Immature natural killer cell (primary cell): ENCODE data around the gene NIT2. TPM values are rescaled to one million over a fixed set of nuclear protein-coding genes. Genes with fewer than 3 reads are reported as not detected.
"Not testable (repeated sequence)": the region's sequence is repeated elsewhere in the genome, so short reads cannot be mapped to it uniquely, and the experiment has no call there.

Experiments used
- DNase-seq, 3 donors: peaks; one replicate each; pipeline ENCODE4 v3.0.0; 2022; ENCODE audit warnings: mixed read lengths in 1 of 3
- H3K27ac Mint-ChIP-seq, 6 donors: one replicate each; pipeline ENCODE4 v1.8.0; 2020; ENCODE audit warnings: mixed read lengths in 6 of 6, mild to moderate bottlenecking in 5 of 6, inconsistent platforms in 4 of 6, moderate library complexity in 3 of 6
- H3K27me3 Mint-ChIP-seq, 3 donors: one replicate each; pipeline ENCODE4 v1.8.0; 2020 to 2021; ENCODE audit warnings: low read depth in 3 of 3, mild to moderate bottlenecking in 3 of 3, mixed read lengths in 3 of 3, moderate library complexity in 3 of 3, inconsistent platforms in 1 of 3
- H3K36me3 Mint-ChIP-seq, 3 donors: one replicate each; pipeline ENCODE4 v1.8.0; 2020; ENCODE audit warnings: mixed read lengths in 3 of 3, inconsistent platforms in 2 of 3, mild to moderate bottlenecking in 2 of 3
- H3K4me1 Mint-ChIP-seq, 2 donors: one replicate each; pipeline ENCODE4 v1.8.0; 2020; ENCODE audit warnings: inconsistent platforms in 2 of 2, mild to moderate bottlenecking in 2 of 2, mixed read lengths in 2 of 2, moderate library complexity in 1 of 2
- H3K4me3 Mint-ChIP-seq, 5 donors: one replicate each; pipeline ENCODE4 v1.8.0; 2020; ENCODE audit warnings: mild to moderate bottlenecking in 5 of 5, mixed read lengths in 5 of 5, inconsistent platforms in 3 of 5, moderate library complexity in 3 of 5
- H3K9me3 Mint-ChIP-seq, 6 donors: one replicate each; pipeline ENCODE4 v1.8.0; 2020; ENCODE audit warnings: mild to moderate bottlenecking in 6 of 6, mixed read lengths in 6 of 6, inconsistent platforms in 4 of 6, moderate library complexity in 3 of 6
- polyA plus RNA-seq, 3 donors: library from polyadenylated mRNA; unstranded; fragments of 300-500 nt; fragmentation: Illumina TruSeq; gene quantifications; one replicate each; pipeline ENCODE4 v1.2.3, GENCODE V29; 2021

The NIT2 gene
- polyA plus RNA-seq, 3 donors from 2014 or later: 35.6 to 46.0 (median 41.7) TPM

- peak overlapping the region in 1 of 6 donors; percentile 46 for H3K27ac Mint-ChIP-seq
- H3K4me1 Mint-ChIP-seq: no peaks in the 10 kb centered on the region
- H3K4me3 Mint-ChIP-seq: no peak overlapping the region
- DNase-seq: no peak
- H3K36me3 Mint-ChIP-seq: peaks cover 12 to 19% (median 14%) of the 10 kb centered on the region in 3 donors
- H3K27me3 Mint-ChIP-seq: peaks cover 0 to 2% (median 0%) of the 10 kb centered on the region in 3 donors
- H3K9me3 Mint-ChIP-seq: peaks cover 0 to 2% (median 0%) of the 10 kb centered on the region in 6 donors
Observed at GRCh38 chr3:100325827-100326226, 8.7 kb upstream of the NIT2 start.

GRCh38 chr3:100327377-100327776 is 7.2 kb upstream of the NIT2 start:
- not testable (repeated sequence) for H3K9me3 Mint-ChIP-seq, H3K4me3 Mint-ChIP-seq, H3K4me1 Mint-ChIP-seq, DNase-seq, H3K27me3 Mint-ChIP-seq
- Mint-ChIP-seq H3K27ac (peak overlapping the region in 1 of 6 donors; percentile 17), H3K36me3 (peaks cover 12 to 19% (median 14%) of the 10 kb centered on the region in 3 donors)

DNA sequence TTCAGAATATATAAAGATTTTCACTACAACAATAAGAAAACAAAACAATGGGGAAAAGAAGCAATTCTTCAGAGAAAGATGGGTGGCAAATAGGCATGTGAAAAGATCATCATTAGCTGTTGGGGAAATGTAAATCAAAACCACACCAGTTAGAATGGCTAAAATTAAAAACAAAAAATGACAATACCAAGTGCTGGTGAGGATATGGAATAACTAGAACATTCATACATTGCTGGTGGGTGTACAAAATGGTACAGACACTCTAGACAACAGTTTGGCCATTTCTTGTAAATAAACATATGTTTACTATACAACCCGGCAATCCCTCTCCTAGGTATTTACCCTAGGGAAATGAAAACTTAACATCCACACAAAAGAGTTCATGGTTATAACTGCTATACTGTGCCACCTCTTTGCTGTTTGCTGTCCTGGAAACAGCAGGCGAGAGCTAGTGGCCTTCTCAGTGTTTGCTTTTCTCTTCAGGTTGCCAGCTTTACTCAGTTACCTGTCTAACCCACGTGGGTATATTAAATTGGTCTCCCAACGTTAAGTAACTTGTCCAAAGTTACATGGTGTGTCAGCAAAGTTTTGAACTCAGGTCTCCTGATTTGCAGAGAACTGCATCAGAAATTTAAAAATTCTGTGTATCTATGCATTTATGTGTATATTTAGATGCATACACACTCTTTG is 4.6 kb upstream of the NIT2 start:
- Mint-ChIP-seq H3K27ac (no peak overlapping the region), H3K4me1 (peaks cover 9 to 15% of the 10 kb centered on the region in 2 donors), H3K27me3 (peaks cover 2 to 6% (median 5%) of the 10 kb centered on the region in 3 donors), H3K9me3 (peaks cover 0 to 2% (median 0%) of the 10 kb centered on the region in 6 donors), H3K4me3 (no peak overlapping the region), H3K36me3 (peaks cover 12 to 19% (median 14%) of the 10 kb centered on the region in 3 donors)
- no peak for DNase-seq

GRCh38 chr3:100330651-100331050 is 3.9 kb upstream of the NIT2 start:
- peaks cover 6 to 9% (median 6%) of the 10 kb centered on the region in 3 donors for H3K27me3 Mint-ChIP-seq
- H3K4me1 Mint-ChIP-seq: peaks cover 16 to 22% of the 10 kb centered on the region in 2 donors
- H3K9me3 Mint-ChIP-seq: peaks cover 0 to 2% (median 0%) of the 10 kb centered on the region in 6 donors
- no peak overlapping the region for H3K27ac Mint-ChIP-seq
- H3K36me3 Mint-ChIP-seq: peaks cover 12 to 18% (median 12%) of the 10 kb centered on the region in 3 donors
- no peak for DNase-seq
- no peak overlapping the region for H3K4me3 Mint-ChIP-seq

DNA sequence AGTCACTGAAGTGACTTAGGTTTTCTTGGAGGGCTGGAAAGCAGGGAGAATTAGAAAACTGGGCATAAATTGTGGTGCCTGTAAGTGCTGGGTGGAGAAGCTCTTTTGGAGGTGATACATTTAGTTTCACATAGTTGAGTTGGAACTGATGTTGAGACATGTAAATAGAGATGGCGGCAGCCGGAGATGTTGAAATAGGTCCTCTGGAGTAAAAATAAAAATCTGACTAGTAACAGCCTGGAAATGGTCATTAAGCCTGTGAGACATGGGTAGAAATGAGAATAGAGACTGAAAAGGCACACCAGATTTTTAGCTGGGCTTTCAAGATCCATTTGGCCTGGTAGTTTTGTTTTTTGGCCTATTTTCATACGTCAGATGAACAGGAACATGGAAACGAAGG is 2.9 kb upstream of the NIT2 start:
- DNase-seq: no peak
- H3K27me3 Mint-ChIP-seq: peaks cover 6 to 9% (median 8%) of the 10 kb centered on the region in 3 donors
- no peak overlapping the region for H3K4me3 Mint-ChIP-seq
- peaks cover 9 to 13% (median 11%) of the 10 kb centered on the region in 3 donors for H3K36me3 Mint-ChIP-seq
- H3K4me1 Mint-ChIP-seq: peaks cover 21 to 28% of the 10 kb centered on the region in 2 donors
- peak overlapping the region in 2 of 6 donors; percentile 5 to 35 for H3K27ac Mint-ChIP-seq
- H3K9me3 Mint-ChIP-seq: peaks cover 0 to 2% (median 0%) of the 10 kb centered on the region in 6 donors

- Mint-ChIP-seq H3K27me3 (peaks cover 6 to 8% (median 7%) of the 10 kb centered on the region in 3 donors), H3K9me3 (no peaks in the 10 kb centered on the region), H3K36me3 (no peaks in the 10 kb centered on the region), H3K4me3 (peak overlapping the region in 3 of 5 donors; percentile 23 to 83 (median 40)), H3K27ac (peak overlapping the region in 1 of 6 donors; percentile 1), H3K4me1 (peaks cover 21 to 28% of the 10 kb centered on the region in 2 donors)
- DNase-seq: no peak
Observed at GRCh38 chr3:100333051-100333450, 1.5 kb upstream of the NIT2 start.

DNA sequence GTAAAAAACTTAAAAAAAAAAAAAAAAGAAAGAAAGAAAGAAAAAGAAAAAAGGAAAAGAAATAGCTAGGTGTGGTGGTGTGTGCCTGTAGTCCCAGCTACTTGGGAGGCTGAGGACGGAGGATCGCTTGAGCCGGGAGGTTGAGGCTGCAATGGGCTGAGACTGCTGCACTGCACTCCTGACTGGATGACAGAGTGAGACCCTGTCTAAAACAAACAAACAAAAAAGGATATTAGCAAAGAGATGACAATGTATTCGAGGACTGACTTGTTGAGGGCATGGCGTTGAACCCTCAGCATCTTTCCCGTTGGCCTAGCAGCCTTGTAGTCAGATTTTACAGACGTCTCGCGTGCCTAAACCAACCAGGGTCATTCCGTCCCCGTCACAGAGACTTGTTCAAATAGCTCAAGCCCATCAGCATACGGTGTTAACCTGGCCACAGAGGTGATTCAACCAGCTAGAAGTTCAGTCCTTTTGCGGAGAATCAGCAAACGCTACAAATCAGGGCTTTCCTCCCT is 528 bp upstream of the NIT2 start:
- peak overlapping the region; percentile 83 to 93 (median 87) for H3K4me3 Mint-ChIP-seq
- H3K27ac Mint-ChIP-seq: peak overlapping the region; percentile 79 to 93 (median 87)
- DNase-seq: no peak
- no peaks in the 10 kb centered on the region for H3K9me3 Mint-ChIP-seq
- peaks cover 6 to 8% (median 7%) of the 10 kb centered on the region in 3 donors for H3K27me3 Mint-ChIP-seq
- peaks cover 21 to 28% of the 10 kb centered on the region in 2 donors for H3K4me1 Mint-ChIP-seq
- peaks cover 0 to 3% (median 0%) of the 10 kb centered on the region in 3 donors for H3K36me3 Mint-ChIP-seq

GRCh38 chr3:100335434-100335833 is 877 bp downstream of the NIT2 start:
- Mint-ChIP-seq H3K4me3 (peak overlapping the region; percentile 89 to 95 (median 93)), H3K36me3 (peaks cover under 1 to 8% (median under 1%) of the 10 kb centered on the region in 3 donors), H3K27me3 (peaks cover 6 to 8% (median 7%) of the 10 kb centered on the region in 3 donors), H3K4me1 (peaks cover 21 to 28% of the 10 kb centered on the region in 2 donors), H3K27ac (peak overlapping the region; percentile 83 to 93 (median 90)), H3K9me3 (no peaks in the 10 kb centered on the region)
- DNase-seq: peak in 2 of 3 donors; percentile 12

GRCh38 chr3:100336229-100336628 is 1.7 kb downstream of the NIT2 start:
- Mint-ChIP-seq H3K27ac (peak overlapping the region in 3 of 6 donors; percentile 89 to 93 (median 93)), H3K4me1 (peaks cover 21 to 28% of the 10 kb centered on the region in 2 donors), H3K4me3 (peak overlapping the region in 2 of 5 donors; percentile 93 to 95), H3K36me3 (peaks cover 7 to 15% (median 7%) of the 10 kb centered on the region in 3 donors)
- DNase-seq, H3K27me3 Mint-ChIP-seq, H3K9me3 Mint-ChIP-seq: not testable (repeated sequence)

GRCh38 chr3:100338911-100339310 is 4.4 kb downstream of the NIT2 start:
- H3K27ac Mint-ChIP-seq: peak overlapping the region in 1 of 6 donors; percentile 1
- no peak for DNase-seq
- no peak overlapping the region for H3K4me3 Mint-ChIP-seq
- H3K9me3 Mint-ChIP-seq: peaks cover 0 to 2% (median 0%) of the 10 kb centered on the region in 6 donors
- H3K27me3 Mint-ChIP-seq: peaks cover 5 to 7% (median 6%) of the 10 kb centered on the region in 3 donors
- peaks cover 18 to 20% of the 10 kb centered on the region in 2 donors for H3K4me1 Mint-ChIP-seq
- peaks cover 20 to 34% (median 28%) of the 10 kb centered on the region in 3 donors for H3K36me3 Mint-ChIP-seq

- peaks cover 0 to 2% (median 0%) of the 10 kb centered on the region in 6 donors for H3K9me3 Mint-ChIP-seq
- H3K27ac Mint-ChIP-seq: no peak overlapping the region
- H3K27me3 Mint-ChIP-seq: peaks cover 2 to 6% (median 5%) of the 10 kb centered on the region in 3 donors
- no peak overlapping the region for H3K4me3 Mint-ChIP-seq
- peaks cover 26 to 41% (median 34%) of the 10 kb centered on the region in 3 donors for H3K36me3 Mint-ChIP-seq
- no peak for DNase-seq
- H3K4me1 Mint-ChIP-seq: peaks cover 12 to 14% of the 10 kb centered on the region in 2 donors
Observed at GRCh38 chr3:100339786-100340185, 5.2 kb downstream of the NIT2 start.

DNA sequence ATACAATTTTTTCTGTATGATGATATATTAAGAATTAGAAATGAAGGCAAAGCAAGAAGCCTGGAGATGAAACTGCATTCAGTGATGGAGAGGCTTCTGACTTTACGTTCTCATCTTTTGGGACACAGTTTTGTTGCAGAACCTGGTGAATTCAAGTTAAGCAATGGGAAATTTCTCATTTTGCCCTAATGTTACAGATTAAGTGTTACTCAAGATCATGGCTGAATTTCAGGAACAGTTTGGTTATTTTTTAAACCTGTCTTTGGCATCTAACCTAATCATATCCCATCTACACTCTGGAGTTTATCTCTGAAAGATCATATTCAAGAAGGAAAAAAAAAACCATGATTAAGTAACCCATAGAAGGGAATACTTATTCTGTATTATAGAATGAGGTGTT is 6.0 kb downstream of the NIT2 start:
- Mint-ChIP-seq H3K36me3 (peaks cover 30 to 45% (median 38%) of the 10 kb centered on the region in 3 donors), H3K27me3 (peaks cover 0 to 2% (median 2%) of the 10 kb centered on the region in 3 donors), H3K27ac (no peak overlapping the region), H3K4me1 (peaks cover 6 to 7% of the 10 kb centered on the region in 2 donors), H3K4me3 (no peak overlapping the region), H3K9me3 (peaks cover 0 to 2% (median 0%) of the 10 kb centered on the region in 6 donors)
- no peak for DNase-seq

DNA sequence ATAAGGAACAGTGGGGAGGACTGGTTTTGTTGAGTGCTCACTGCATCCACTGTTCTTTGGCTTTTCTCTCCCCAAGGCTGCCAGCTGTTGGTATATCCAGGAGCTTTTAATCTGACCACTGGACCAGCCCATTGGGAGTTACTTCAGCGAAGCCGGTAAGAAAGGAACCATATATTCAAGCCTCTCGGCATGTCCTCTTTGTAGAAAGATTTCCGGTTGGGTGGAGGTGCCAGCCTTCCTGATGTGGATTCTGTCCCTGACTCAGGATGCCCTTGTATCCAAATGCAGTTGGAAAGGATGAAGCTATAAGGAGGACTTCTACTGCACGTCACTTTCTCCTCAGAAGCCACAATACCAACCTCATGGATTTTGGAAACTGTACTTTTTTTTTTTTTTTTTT is 14.2 kb downstream of the NIT2 start:
- H3K27me3 Mint-ChIP-seq: no peaks in the 10 kb centered on the region
- peaks cover 48 to 59% (median 53%) of the 10 kb centered on the region in 3 donors for H3K36me3 Mint-ChIP-seq
- no peaks in the 10 kb centered on the region for H3K4me1 Mint-ChIP-seq
- no peak overlapping the region for H3K4me3 Mint-ChIP-seq
- no peak for DNase-seq
- peak overlapping the region in 1 of 6 donors; percentile 7 for H3K27ac Mint-ChIP-seq
- H3K9me3 Mint-ChIP-seq: no peaks in the 10 kb centered on the region

DNA sequence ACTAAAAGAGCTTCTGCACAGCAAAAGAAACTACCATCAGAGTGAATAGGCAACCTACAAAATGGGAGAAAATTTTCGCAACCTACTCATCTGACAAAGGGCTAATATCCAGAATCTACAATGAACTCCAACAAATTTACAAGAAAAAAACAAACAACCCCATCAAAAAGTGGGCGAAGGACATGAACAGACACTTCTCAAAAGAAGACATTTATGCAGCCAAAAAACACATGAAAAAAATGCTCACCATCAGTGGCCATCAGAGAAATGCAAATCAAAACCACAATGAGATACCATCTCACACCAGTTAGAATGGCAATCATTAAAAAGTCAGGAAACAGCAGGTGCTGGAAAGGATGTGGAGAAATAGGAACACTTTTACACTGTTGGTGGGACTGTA is 17.2 kb downstream of the NIT2 start:
- H3K27me3 Mint-ChIP-seq, H3K4me3 Mint-ChIP-seq, H3K4me1 Mint-ChIP-seq, H3K9me3 Mint-ChIP-seq, H3K27ac Mint-ChIP-seq, DNase-seq: not testable (repeated sequence)
- H3K36me3 Mint-ChIP-seq: peaks cover 37 to 46% (median 42%) of the 10 kb centered on the region in 3 donors
